Right atrium auricular region (tissue), 2 donors: ENCODE results near the gene UPF2. TPM values are rescaled to one million over a fixed set of nuclear protein-coding genes. Genes with fewer than 3 reads are reported as not detected.
"Not testable (repeated sequence)": the region's sequence is repeated elsewhere in the genome, so short reads cannot be mapped to it uniquely, and the experiment has no call there.

Source experiments
- DNase-seq: peaks from one replicate; pipeline ENCODE4 v3.0.0-alpha.2; 2019; ENCODE audit warnings: low spot score
- H3K27ac ChIP-seq, 2 donors: fragments of 200-600 bp; sonication (generic); 1 replicate in 1 of 2; 2 replicates in 1 of 2; pipeline ENCODE4 v1.5.1; 2016 to 2019
- H3K27me3 ChIP-seq, 2 donors: fragments of 200-600 bp; sonication (generic); one replicate each; pipeline versions ENCODE4 v1.5.1 to v1.6.0; 2017 to 2019
- H3K36me3 ChIP-seq: fragments of 200-600 bp; sonication (generic); one replicate; pipeline ENCODE4 v1.5.1; 2016
- H3K4me1 ChIP-seq, 2 donors: fragments of 200-600 bp; sonication (generic); one replicate each; pipeline versions ENCODE4 v1.5.1 to v1.6.0; 2017 to 2019
- H3K4me3 ChIP-seq, 2 donors: fragments of 200-600 bp; sonication (generic); 1 replicate in 1 of 2; 2 replicates in 1 of 2; pipeline ENCODE4 v1.5.1; 2017 to 2019; ENCODE audit warnings: mild to moderate bottlenecking in 1 of 2, moderate library complexity in 1 of 2
- H3K9me3 ChIP-seq, 2 donors: fragments of 200-600 bp; sonication (generic); one replicate each; pipeline ENCODE4 v1.5.1; 2019
- total RNA-seq, 2 donors: library from RNA; depleted of rRNA; stranded (reverse); fragments of >200 nt; gene quantifications; one replicate each; pipeline ENCODE4 v1.1.0, GENCODE V29; 2016
- TF ChIP-seq, protein P1 (sequence below), 2 donors: fragments of 200-600 bp; sonication (generic); IDR thresholded peaks; one replicate each; pipeline ENCODE4 v1.5.1; 2019; ENCODE audit warnings: antibody characterized with exemption in 2 of 2

The UPF2 gene
- total RNA-seq, 2 donors from 2014 or later: 11.8 to 13.1 TPM

DNA sequence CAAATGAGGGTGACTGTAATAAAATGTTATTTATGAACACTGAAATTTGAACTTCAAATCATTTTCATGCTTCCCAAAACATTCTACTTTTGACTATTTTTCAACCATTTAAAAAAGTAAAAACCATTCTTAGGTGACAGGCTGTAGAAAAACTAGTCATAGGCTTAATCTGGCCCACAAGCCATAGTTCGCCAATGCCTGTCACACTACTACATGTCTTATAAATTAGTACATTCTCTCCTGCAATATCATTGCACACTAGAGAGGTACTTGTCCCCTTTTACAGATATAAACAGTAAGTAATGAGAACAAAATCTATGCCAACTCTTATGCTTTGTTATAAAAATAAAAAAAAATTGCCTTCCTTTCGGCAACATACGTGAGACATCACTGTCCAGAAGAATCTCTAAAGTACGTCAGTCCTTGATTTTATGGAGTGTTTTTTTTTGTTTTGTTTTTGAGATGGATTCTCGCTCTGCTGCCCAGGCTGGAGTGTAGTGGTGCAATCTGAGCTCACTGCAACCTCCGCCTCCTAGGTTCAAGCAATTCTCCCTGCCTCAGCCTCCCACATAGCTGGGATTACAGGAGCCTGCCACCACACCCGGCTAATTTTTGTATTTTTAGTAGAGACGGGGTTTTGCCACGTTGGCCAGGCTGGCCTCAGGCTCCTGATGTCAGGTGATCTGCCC is 23.2 kb downstream of the UPF2 start:
- no peak for DNase-seq
- no peaks in the 10 kb centered on the region for H3K27me3 ChIP-seq
- no peak overlapping the region for H3K4me3 ChIP-seq
- TF ChIP-seq, protein P1, sequence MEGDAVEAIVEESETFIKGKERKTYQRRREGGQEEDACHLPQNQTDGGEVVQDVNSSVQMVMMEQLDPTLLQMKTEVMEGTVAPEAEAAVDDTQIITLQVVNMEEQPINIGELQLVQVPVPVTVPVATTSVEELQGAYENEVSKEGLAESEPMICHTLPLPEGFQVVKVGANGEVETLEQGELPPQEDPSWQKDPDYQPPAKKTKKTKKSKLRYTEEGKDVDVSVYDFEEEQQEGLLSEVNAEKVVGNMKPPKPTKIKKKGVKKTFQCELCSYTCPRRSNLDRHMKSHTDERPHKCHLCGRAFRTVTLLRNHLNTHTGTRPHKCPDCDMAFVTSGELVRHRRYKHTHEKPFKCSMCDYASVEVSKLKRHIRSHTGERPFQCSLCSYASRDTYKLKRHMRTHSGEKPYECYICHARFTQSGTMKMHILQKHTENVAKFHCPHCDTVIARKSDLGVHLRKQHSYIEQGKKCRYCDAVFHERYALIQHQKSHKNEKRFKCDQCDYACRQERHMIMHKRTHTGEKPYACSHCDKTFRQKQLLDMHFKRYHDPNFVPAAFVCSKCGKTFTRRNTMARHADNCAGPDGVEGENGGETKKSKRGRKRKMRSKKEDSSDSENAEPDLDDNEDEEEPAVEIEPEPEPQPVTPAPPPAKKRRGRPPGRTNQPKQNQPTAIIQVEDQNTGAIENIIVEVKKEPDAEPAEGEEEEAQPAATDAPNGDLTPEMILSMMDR (IDR thresholded peaks at IDR 0.05): no peak
- H3K27ac ChIP-seq: no peak overlapping the region
- peaks cover 6% of the 10 kb centered on the region for H3K36me3 ChIP-seq
- no peaks in the 10 kb centered on the region for H3K9me3 ChIP-seq
- H3K4me1 ChIP-seq: peaks cover 0 to 8% of the 10 kb centered on the region in 2 donors

DNA sequence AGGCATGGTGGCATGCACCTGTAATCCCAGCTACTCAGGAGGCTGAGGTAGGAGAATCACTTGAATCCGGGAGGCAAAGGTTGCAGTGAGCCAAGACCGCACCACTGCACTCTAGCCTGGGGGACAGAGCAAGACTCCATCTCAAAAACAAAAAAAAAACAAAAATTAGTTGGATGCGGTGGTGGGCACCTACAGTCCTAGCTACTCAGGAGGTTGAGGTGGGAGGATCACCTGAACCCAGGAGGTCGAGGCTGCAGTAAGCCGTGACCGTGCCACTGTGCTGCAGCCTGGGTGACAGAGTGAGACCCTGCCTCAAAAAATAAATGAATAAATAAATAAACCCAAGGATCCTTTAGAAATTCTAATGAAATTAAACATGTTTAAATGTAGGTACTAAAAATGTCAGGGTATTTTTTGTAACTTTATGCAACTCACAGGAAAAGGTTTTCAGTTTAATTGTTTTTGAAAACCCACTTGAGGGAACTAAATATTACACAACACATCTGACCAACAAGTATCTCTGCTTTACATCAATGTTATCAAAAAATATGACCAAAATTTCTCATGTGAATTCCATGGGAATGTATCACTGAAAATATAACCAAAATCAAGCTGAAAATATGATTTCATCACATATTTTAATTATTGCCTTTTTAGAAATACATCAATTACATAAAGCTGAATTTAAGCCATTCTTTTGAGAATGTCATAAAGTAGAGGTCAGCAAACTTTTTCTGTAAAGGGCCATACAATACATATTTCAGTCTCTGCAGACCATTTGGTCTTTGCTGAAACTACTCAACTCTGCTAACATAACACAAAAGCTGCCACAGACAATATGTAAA is 23.9 kb downstream of the UPF2 start:
- Histone ChIP-seq H3K36me3 (peaks cover 6% of the 10 kb centered on the region), H3K4me1 (peaks cover 0 to 8% of the 10 kb centered on the region in 2 donors), H3K4me3 (no peak overlapping the region), H3K27me3 (no peaks in the 10 kb centered on the region), H3K9me3 (no peaks in the 10 kb centered on the region), H3K27ac (no peak overlapping the region)
- TF ChIP-seq, protein P1 (IDR thresholded peaks at IDR 0.05): no peak
- DNase-seq: no peak

DNA sequence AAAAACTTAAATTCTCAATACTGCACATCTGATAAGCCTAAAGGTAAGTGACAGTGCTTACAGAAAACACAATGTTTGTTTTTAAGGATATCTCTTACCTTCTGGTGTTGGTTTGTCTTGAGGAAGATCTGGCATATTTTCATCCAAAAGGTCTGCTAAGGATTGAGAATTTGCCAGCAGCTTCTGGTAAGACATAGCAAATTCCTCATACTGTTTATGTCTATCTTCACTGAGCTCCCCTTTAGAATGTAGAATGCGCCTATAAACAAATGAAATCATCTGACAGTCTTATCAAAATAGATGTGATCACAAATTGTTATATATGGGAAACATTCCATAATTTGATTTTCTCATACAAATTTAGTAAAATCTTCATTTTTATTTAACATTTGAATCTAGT is 28.7 kb downstream of the UPF2 start:
- H3K36me3 ChIP-seq: peaks cover 36% of the 10 kb centered on the region

DNA sequence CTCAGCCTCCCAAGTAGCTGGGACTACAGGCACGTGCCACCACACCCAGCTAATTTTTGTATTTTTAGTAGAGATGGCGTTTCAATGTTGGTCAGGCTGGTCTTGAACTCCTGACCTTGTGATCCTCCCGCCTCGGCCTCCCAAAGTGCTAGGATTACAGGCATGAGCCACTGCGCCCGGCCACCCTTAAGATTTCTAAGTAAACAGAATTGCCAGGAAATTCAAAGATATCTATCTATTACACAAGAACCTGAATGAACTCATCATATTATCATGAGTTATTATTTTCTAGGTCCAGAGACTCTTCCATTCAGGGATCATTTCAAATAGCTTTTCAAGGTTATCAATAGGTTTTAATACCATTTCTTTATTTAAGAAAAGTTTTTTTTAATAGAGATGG is 29.2 kb downstream of the UPF2 start:
- peaks cover 36% of the 10 kb centered on the region for H3K36me3 ChIP-seq
- not testable (repeated sequence) for H3K27ac ChIP-seq, H3K9me3 ChIP-seq

More for the DNA sequence above, 28.7 kb downstream of the UPF2 start:
- Histone ChIP-seq H3K9me3 (peaks cover 0 to 8% of the 10 kb centered on the region in 2 donors), H3K4me1 (no peaks in the 10 kb centered on the region), H3K27me3 (no peaks in the 10 kb centered on the region), H3K27ac (no peak overlapping the region), H3K4me3 (no peak overlapping the region)
- no peak for DNase-seq
- TF ChIP-seq, protein P1 (IDR thresholded peaks at IDR 0.05): no peak

DNA sequence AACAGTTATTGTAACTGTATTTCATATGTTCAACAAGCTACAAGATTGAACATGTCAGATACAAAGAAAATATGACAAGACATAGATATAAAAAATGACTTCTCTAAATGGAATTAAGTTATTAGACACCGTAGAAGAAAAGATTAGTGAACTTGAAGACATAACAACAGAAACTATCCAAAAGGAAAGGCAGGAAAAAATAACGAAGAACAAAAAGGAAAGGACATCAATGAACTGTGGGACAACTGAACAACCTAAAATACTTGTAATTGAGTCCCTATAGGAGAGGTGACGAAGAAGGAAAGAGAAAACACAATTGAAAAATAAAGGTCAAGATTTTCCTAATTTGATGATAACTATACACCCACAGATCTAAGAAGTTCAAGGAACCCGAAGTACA is 32.3 kb downstream of the UPF2 start:
- H3K27me3 ChIP-seq: no peaks in the 10 kb centered on the region
- TF ChIP-seq, protein P1 (IDR thresholded peaks at IDR 0.05): no peak
- no peak overlapping the region for H3K27ac ChIP-seq
- no peak for DNase-seq
- H3K9me3 ChIP-seq: peaks cover 0 to 8% of the 10 kb centered on the region in 2 donors
- H3K4me3 ChIP-seq: no peak overlapping the region
- H3K4me1 ChIP-seq: no peaks in the 10 kb centered on the region
- H3K36me3 ChIP-seq: peaks cover 51% of the 10 kb centered on the region

More for the DNA sequence above, 29.2 kb downstream of the UPF2 start:
- not testable (repeated sequence) for H3K27me3 ChIP-seq, H3K4me1 ChIP-seq, DNase-seq, H3K4me3 ChIP-seq

DNA sequence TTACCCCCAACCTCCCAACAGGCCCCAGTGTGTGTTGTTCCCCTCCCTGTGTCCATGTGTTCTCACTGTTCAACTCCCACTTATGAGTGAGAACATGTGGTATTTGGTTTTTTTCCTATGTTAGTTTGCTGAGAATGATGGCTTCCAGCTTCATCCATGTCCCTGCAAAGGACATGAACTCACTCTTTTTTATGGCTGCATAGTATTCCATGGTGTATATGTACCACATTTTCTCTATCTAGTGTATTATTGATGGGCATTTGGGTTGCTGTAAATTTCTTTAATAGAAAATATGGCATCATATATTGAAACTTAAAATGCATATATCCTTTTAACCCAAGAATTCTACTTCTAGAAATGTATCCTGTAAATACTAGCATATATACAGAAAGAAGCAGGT is 33.8 kb downstream of the UPF2 start:
- not testable (repeated sequence) for H3K4me3 ChIP-seq, H3K4me1 ChIP-seq, H3K27me3 ChIP-seq, DNase-seq, H3K9me3 ChIP-seq, H3K27ac ChIP-seq
- H3K36me3 ChIP-seq: peaks cover 64% of the 10 kb centered on the region
